NCI-H2196 treated with DMSO at 0.1 percent for 48 hours (cell line): ENCODE measurements around the gene COQ8A.

Source experiments
- DNase-seq: peaks from one replicate; lab custom pipeline; 2025; ENCODE audit not compliant: unreplicated experiment; lab: John Stamatoyannopoulos, UW

The COQ8A gene

DNA sequence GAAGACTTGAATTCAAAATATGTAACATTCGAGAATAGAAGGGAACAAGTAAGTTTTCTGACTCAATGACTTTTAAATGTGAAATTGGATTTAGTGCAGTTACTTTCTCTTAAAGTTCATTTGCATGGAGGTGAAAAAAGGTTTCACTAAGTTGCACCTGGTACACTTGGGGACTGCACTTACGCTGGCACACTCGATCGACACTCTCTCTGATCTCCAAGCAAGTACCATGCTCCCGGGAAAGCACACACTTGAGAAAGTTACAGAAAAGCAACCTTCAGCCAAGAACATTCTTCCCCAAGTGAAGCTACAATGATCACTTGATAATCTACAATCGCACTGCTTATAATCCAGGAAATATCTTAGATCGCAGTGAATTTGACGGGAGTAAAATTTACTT lies 63.1 kb downstream of the COQ8A start:
- DNase-seq = no peak

GRCh38 chr1:227004796-227005195 lies 64.7 kb downstream of the COQ8A start:
- no peak for DNase-seq

DNA sequence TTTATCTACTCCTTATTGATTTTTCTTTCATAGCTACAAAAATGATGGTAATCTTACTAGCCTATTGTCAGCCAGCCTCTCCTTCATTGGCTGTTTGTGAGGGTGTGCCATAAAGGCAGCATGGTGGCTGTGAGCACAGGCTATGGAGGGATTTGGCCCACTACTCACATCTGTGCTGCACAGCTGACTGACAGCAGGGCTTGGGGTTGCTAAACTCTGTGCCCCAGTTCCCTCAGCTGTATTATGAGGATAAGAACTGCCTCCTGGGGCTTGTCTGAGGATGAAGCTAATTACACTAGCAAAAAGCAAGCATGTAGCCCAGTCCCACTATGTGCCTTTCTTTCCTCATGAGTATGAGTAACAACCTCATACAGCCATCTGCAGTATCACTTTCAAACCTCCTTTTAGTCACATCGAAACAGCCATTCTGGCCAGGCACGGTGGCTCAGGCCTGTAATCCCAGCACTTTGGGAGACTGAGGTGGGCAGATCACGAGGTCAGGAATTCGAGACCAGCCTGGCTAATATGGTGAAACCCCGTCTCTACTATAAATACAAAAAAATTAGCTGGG lies 66.2 kb downstream of the COQ8A start:
- no peak for DNase-seq

DNA sequence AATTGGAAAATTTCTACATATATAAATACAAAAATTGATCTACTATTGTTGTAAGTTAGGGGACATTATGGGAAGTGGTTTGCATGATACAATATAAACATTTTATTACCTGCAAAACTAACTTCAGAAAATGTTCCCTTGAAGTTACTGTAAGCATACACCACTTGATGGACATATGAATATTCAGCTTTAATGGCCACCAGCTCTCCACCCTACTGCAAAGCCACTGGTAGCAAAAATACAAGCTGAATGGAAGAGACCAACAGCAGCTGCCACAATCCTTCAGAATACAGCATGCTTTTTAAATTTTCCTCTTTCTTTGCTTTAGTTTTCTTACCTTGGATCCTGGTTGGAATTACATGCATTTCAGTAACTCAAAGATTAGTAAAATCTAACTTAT lies 69.8 kb downstream of the COQ8A start:
- DNase-seq = no peak

DNA sequence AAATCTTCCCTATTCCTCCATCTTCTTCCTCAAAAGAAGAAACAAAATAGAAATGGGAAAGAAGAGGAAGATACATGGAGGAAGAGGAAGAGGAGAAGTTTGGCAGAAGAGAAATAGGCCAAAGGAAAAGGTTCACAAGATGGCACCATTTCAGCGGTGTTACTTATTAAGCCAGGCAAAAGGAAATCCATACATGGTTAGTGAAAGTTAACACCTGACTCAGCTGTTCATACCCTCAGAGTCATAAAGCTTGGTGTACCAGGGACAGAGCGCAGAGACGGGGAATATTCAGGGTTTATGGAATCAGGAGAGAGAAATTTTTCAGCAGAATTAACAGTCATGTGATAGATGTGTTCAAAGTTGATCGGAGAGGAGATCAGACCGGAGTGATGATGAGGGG lies 70.6 kb downstream of the COQ8A start:
- no peak for DNase-seq

GRCh38 chr1:227016990-227017389 lies 76.9 kb downstream of the COQ8A start:
- no peak for DNase-seq

DNA sequence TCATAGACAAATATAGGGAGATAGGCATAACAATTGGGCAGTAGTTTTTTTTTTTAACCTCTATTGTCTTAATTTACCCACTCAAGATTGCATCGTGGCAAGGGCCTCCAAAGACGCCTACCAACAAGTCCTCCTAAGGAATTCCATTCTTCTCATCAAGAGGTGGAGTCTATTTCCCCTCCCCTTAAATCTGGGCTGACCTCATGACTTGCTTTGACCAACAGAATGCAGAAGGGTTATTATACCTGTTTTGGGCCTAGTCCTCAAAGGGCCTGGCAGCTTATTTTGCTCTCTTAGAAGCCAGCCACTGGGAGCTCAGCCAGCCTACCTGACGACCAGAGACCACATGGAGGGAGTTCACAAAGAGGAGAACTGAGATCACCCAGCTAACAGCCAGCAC lies 92.3 kb downstream of the COQ8A start:
- no peak for DNase-seq

- no peak for DNase-seq
Measured at GRCh38 chr1:227033880-227034279, 93.8 kb downstream of the COQ8A start.

GRCh38 chr1:227035316-227035715 lies 95.2 kb downstream of the COQ8A start:
- no peak for DNase-seq

DNA sequence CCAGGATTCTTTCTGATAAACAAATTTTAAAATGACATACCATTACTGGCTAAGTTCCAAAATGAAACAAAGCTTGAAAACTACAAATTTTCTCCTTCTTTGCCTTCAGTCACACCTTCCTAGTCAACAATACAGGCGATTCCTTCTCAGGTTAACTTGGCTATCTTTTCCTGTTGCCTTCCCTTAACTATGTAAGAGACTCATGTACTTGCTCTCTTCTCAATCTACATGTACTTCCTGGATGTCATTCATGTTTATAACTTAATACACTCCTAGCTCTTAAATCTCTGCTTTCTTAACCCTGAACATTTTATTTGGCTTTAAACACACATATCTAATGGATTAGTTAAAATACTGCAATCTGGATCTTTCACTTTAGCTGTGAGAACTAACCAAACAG lies 97.0 kb downstream of the COQ8A start:
- no peak for DNase-seq
